Neural progenitor cell (in vitro differentiated cells): Measurements from ENCODE around the gene PAIP2.

Experiments used
- EZH2 ChIP-seq: fragments of 200-600 bp; sonication (generic); IDR thresholded peaks from 2 replicates; pipeline ENCODE4 v1.6.1; 2017; ENCODE audit warnings: antibody characterized with exemption, mild to moderate bottlenecking, moderate library complexity
- TF ChIP-seq, protein P1 (sequence below): fragments of 200-600 bp; sonication (generic); IDR thresholded peaks from 2 replicates; pipeline ENCODE4 v1.5.1; 2017; ENCODE audit warnings: antibody characterized with exemption, mild to moderate bottlenecking

DNA sequence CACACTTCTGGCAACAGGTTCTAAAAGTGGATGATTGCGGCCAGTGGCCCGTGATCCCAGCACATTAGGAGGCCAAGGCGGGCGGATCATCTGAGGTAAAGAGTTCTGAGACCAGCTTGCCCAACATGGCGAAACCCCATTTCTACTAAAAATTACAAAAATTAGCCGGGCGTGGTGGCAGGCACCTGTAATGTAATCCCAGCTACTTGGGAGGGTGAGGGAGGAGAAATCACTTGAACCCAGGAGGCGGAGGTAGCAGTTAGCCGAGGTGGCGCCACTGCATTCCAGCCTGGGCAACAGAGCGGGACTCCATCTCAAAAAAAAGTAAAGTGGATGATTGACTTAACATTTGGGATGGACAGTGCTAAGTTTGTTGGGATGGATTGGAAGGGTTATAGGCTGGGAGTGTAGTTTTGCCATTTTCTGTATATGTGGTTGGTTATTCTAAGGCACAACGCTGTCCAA, 44.8 kb upstream of the PAIP2 start:
- TF ChIP-seq, protein P1, sequence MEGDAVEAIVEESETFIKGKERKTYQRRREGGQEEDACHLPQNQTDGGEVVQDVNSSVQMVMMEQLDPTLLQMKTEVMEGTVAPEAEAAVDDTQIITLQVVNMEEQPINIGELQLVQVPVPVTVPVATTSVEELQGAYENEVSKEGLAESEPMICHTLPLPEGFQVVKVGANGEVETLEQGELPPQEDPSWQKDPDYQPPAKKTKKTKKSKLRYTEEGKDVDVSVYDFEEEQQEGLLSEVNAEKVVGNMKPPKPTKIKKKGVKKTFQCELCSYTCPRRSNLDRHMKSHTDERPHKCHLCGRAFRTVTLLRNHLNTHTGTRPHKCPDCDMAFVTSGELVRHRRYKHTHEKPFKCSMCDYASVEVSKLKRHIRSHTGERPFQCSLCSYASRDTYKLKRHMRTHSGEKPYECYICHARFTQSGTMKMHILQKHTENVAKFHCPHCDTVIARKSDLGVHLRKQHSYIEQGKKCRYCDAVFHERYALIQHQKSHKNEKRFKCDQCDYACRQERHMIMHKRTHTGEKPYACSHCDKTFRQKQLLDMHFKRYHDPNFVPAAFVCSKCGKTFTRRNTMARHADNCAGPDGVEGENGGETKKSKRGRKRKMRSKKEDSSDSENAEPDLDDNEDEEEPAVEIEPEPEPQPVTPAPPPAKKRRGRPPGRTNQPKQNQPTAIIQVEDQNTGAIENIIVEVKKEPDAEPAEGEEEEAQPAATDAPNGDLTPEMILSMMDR: no peak
- TF ChIP-seq EZH2: no peak
